B cell (primary cell): ENCODE results near the gene PDPR.
"Not testable (repeated sequence)": the region's sequence is repeated elsewhere in the genome, so short reads cannot be mapped to it uniquely, and the experiment has no call there.

Experiments
- CTCF ChIP-seq: fragments of 200-600 bp; IDR thresholded peaks from one replicate; pipeline ENCODE4 v1.8.0; 2022; ENCODE audit warnings: antibody characterized with exemption, mild to moderate bottlenecking
- EZH2 ChIP-seq: IDR thresholded peaks from 2 replicates; pipeline ENCODE4 v1.6.1; 2012; ENCODE audit warnings: borderline replicate concordance, low read depth, mild to moderate bottlenecking, moderate library complexity, low read length; ENCODE audit not compliant: insufficient read depth, poor library complexity, severe bottlenecking

- TF ChIP-seq CTCF, EZH2: not testable (repeated sequence)
Observed at GRCh38 chr16:70126226-70126625, 12.1 kb downstream of the PDPR start.
